ENCODE measurements around the gene SPTLC3.
"Not testable (repeated sequence)": the region's sequence is repeated elsewhere in the genome, so short reads cannot be mapped to it uniquely, and the experiment has no call there.

SPTLC3 gene

GRCh38 chr20:12970372-12970821 lies 38.4 kb upstream of the SPTLC3 start:
- no peak overlapping the region for H3K27ac ChIP-seq (ENCODE audit: low read length)
- WGBS (ENCODE audit: insufficient coverage, insufficient read length), result no CpG with 5 or more reads among the region's 4 CpGs
- peak; percentile 22 for DNase-seq (ENCODE audit: low read depth, low spot score)

GRCh38 chr20:12975833-12976608 lies 32.8 kb upstream of the SPTLC3 start:
- H3K36me3 ChIP-seq (ENCODE audit: control insufficient read depth, insufficient read depth, low read length), result no peaks in the 10 kb centered on the region
- no peak overlapping the region for H3K4me3 ChIP-seq (ENCODE audit: low read length)
- WGBS (ENCODE audit: insufficient coverage, insufficient read length), result no CpG with 5 or more reads among the region's 4 CpGs
- H3K9me3 ChIP-seq (ENCODE audit: control insufficient read depth, insufficient read depth, low read length), result no peaks in the 10 kb centered on the region
- no peaks in the 10 kb centered on the region for H3K4me1 ChIP-seq (ENCODE audit: control insufficient read depth, insufficient read depth, low read length)
- H3K27me3 ChIP-seq (ENCODE audit: control insufficient read depth, insufficient read depth, low read length), result no peaks in the 10 kb centered on the region
- DNase-seq (ENCODE audit: low read depth, low spot score), result no peak
- H3K27ac ChIP-seq (ENCODE audit: low read length), result no peak overlapping the region

More at GRCh38 chr20:12970372-12970821, 38.4 kb upstream of the SPTLC3 start:
- Histone ChIP-seq H3K9me3 (ENCODE audit: control insufficient read depth, insufficient read depth, low read length) (no peaks in the 10 kb centered on the region), H3K4me1 (ENCODE audit: control insufficient read depth, insufficient read depth, low read length) (no peaks in the 10 kb centered on the region), H3K4me3 (ENCODE audit: low read length) (no peak overlapping the region), H3K27me3 (ENCODE audit: control insufficient read depth, insufficient read depth, low read length) (no peaks in the 10 kb centered on the region), H3K36me3 (ENCODE audit: control insufficient read depth, insufficient read depth, low read length) (no peaks in the 10 kb centered on the region)

GRCh38 chr20:12976720-12977309 lies 32.0 kb upstream of the SPTLC3 start:
- H3K4me3 ChIP-seq (ENCODE audit: low read length), result no peak overlapping the region
- WGBS (ENCODE audit: insufficient coverage, insufficient read length), result no CpG with 5 or more reads among the region's 6 CpGs
- no peaks in the 10 kb centered on the region for H3K9me3 ChIP-seq (ENCODE audit: control insufficient read depth, insufficient read depth, low read length)
- H3K36me3 ChIP-seq (ENCODE audit: control insufficient read depth, insufficient read depth, low read length), result no peaks in the 10 kb centered on the region
- H3K27me3 ChIP-seq (ENCODE audit: control insufficient read depth, insufficient read depth, low read length), result no peaks in the 10 kb centered on the region
- no peaks in the 10 kb centered on the region for H3K4me1 ChIP-seq (ENCODE audit: control insufficient read depth, insufficient read depth, low read length)
- H3K27ac ChIP-seq (ENCODE audit: low read length), result no peak overlapping the region
- DNase-seq (ENCODE audit: low read depth, low spot score), result no peak

GRCh38 chr20:12977328-12978125 lies 31.2 kb upstream of the SPTLC3 start:
- H3K27me3 ChIP-seq (ENCODE audit: control insufficient read depth, insufficient read depth, low read length), result no peaks in the 10 kb centered on the region
- H3K4me1 ChIP-seq (ENCODE audit: control insufficient read depth, insufficient read depth, low read length), result no peaks in the 10 kb centered on the region
- no peaks in the 10 kb centered on the region for H3K36me3 ChIP-seq (ENCODE audit: control insufficient read depth, insufficient read depth, low read length)
- H3K9me3 ChIP-seq (ENCODE audit: control insufficient read depth, insufficient read depth, low read length), result no peaks in the 10 kb centered on the region
- no peak for DNase-seq (ENCODE audit: low read depth, low spot score)
- no peak overlapping the region for H3K4me3 ChIP-seq (ENCODE audit: low read length)
- no CpG with 5 or more reads among the region's 3 CpGs for WGBS (ENCODE audit: insufficient coverage, insufficient read length)
- no peak overlapping the region for H3K27ac ChIP-seq (ENCODE audit: low read length)

DNA sequence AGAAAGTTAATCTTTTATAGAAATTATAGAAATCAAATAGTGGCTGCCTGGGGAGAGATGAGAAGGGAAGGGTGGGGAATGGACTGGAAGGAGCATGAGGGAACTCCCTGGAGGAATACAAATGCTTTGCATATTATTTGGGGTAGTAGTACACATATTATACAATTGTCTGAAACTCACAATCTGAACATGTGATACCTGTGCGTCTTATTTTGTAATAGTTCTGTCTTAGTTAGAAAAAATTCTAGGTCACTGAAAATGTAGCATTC lies 30.7 kb upstream of the SPTLC3 start:
- Histone ChIP-seq H3K4me3 (ENCODE audit: low read length) (no peak overlapping the region), H3K27me3 (ENCODE audit: control insufficient read depth, insufficient read depth, low read length) (no peaks in the 10 kb centered on the region), H3K9me3 (ENCODE audit: control insufficient read depth, insufficient read depth, low read length) (no peaks in the 10 kb centered on the region), H3K36me3 (ENCODE audit: control insufficient read depth, insufficient read depth, low read length) (no peaks in the 10 kb centered on the region), H3K27ac (ENCODE audit: low read length) (no peak overlapping the region), H3K4me1 (ENCODE audit: control insufficient read depth, insufficient read depth, low read length) (no peaks in the 10 kb centered on the region)
- no peak for DNase-seq (ENCODE audit: low read depth, low spot score)
- no CpG with 5 or more reads among the region's 1 CpG for WGBS (ENCODE audit: insufficient coverage, insufficient read length)

DNA sequence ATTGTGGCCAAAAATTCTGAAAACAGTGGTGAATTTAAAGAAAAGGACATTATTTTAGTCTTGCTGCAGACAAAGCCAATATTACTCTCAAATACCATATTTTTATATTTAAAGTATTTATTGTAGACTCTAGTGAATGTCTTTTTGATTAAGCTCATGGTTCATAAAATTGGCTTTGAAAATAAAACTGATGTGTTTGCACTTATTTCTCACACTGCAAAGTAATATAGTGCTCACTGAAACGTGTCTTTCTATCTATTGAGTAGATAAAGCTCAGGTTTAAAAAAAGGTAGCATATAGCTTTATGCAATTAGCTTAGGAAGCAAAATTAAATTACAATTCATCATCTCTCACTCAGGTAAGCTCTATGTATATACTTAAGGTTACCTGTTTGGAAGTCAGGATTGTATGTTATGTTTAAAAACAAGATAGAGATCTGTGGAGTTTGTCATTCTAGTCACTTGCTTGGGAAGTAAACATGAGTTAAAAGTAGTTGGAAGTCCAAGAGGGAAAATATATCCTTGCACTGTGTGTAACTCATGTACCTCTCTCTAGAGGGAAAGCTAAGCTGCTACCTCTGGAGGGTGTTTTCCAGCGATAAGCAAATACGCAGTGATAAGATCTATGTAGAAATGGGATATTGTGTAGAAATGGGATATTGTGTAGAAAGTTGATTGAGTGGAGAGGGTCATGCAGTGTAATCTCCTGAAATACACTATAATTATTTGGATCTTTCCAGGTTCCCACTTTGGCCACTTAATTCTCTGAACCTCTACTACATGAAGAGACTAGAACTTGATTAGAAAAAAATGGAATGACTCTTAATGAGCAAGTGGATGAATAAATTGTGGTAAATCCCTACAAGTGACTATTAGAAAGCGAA lies 29.9 kb upstream of the SPTLC3 start:
- Histone ChIP-seq H3K27me3 (ENCODE audit: control insufficient read depth, insufficient read depth, low read length) (no peaks in the 10 kb centered on the region), H3K36me3 (ENCODE audit: control insufficient read depth, insufficient read depth, low read length) (no peaks in the 10 kb centered on the region), H3K27ac (ENCODE audit: low read length) (no peak overlapping the region), H3K4me1 (ENCODE audit: control insufficient read depth, insufficient read depth, low read length) (no peaks in the 10 kb centered on the region), H3K9me3 (ENCODE audit: control insufficient read depth, insufficient read depth, low read length) (no peaks in the 10 kb centered on the region), H3K4me3 (ENCODE audit: low read length) (no peak overlapping the region)
- DNase-seq (ENCODE audit: low read depth, low spot score), result no peak
- 100% methylated on average over 2 of the region's 4 CpGs for WGBS (ENCODE audit: insufficient coverage, insufficient read length)

DNA sequence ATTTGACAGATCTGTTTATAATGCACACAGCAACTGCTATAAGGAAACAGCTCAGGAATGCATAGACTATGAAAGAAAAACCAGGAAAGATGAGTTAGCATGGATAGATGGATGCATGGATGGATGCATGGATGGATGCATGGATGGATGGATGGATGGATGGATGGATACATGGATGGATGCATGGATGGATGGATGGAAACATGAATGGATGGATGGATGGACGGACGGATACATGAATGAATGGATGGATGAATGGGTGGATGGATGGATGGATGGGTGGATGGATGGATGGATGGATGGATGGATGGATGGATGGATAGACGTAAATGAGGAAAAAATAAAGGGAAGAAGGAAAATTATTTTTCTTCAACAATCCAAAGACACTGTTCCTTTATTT lies 29.1 kb upstream of the SPTLC3 start:
- H3K9me3 ChIP-seq (ENCODE audit: control insufficient read depth, insufficient read depth, low read length); H3K27ac ChIP-seq (ENCODE audit: low read length); H3K4me1 ChIP-seq (ENCODE audit: control insufficient read depth, insufficient read depth, low read length); DNase-seq (ENCODE audit: low read depth, low spot score); H3K36me3 ChIP-seq (ENCODE audit: control insufficient read depth, insufficient read depth, low read length); H3K27me3 ChIP-seq (ENCODE audit: control insufficient read depth, insufficient read depth, low read length); H3K4me3 ChIP-seq (ENCODE audit: low read length): not testable (repeated sequence)
- WGBS (ENCODE audit: insufficient coverage, insufficient read length), result 100% methylated on average over 1 of the region's 3 CpGs

- Histone ChIP-seq H3K9me3 (ENCODE audit: control insufficient read depth, insufficient read depth, low read length) (no peaks in the 10 kb centered on the region), H3K27me3 (ENCODE audit: control insufficient read depth, insufficient read depth, low read length) (no peaks in the 10 kb centered on the region), H3K4me1 (ENCODE audit: control insufficient read depth, insufficient read depth, low read length) (no peaks in the 10 kb centered on the region), H3K36me3 (ENCODE audit: control insufficient read depth, insufficient read depth, low read length) (no peaks in the 10 kb centered on the region), H3K27ac (ENCODE audit: low read length) (no peak overlapping the region), H3K4me3 (ENCODE audit: low read length) (no peak overlapping the region)
- WGBS (ENCODE audit: insufficient coverage, insufficient read length), result no CpG with 5 or more reads among the region's 2 CpGs
- DNase-seq (ENCODE audit: low read depth, low spot score), result no peak
Observed at GRCh38 chr20:12982098-12982497, 26.7 kb upstream of the SPTLC3 start.

DNA sequence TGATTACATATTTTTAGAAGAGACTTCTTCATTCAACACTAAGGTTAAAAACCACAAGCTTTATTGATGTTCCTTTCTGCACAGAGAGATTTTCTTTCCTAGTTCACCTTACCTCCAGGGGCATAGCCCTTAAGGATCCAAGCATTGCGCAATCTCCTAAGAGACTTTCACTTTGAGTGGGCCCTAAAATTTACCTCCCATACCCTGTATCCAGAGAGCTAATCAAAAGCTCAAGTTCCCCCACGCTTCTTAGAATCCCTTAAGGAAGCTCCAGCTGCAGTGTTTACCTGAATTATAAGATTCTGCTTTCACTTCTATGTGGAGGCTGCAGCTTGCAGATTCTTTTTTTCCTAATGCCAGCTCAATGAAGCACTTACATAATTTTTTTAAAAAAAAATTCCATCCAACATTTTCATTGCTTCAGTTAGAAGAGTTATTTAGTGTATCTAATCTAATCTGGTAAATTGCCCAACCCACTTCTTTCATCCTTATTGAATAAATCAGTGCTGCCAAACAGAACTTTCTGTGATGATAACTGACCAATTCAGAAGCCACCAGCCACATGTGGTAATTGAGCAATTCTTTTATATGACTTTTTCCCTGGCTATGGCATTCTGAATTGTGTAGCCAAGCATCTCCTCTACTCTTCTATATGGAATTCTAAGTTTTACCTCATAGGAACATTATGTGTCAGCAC lies 24.6 kb upstream of the SPTLC3 start:
- no peak for DNase-seq (ENCODE audit: low read depth, low spot score)
- Histone ChIP-seq H3K4me3 (ENCODE audit: low read length) (no peak overlapping the region), H3K9me3 (ENCODE audit: control insufficient read depth, insufficient read depth, low read length) (no peaks in the 10 kb centered on the region), H3K27ac (ENCODE audit: low read length) (no peak overlapping the region), H3K4me1 (ENCODE audit: control insufficient read depth, insufficient read depth, low read length) (no peaks in the 10 kb centered on the region), H3K36me3 (ENCODE audit: control insufficient read depth, insufficient read depth, low read length) (no peaks in the 10 kb centered on the region), H3K27me3 (ENCODE audit: control insufficient read depth, insufficient read depth, low read length) (no peaks in the 10 kb centered on the region)
- WGBS (ENCODE audit: insufficient coverage, insufficient read length), result no CpG with 5 or more reads among the region's 2 CpGs

Measured in iPS DF 6.9 (cell line).